RWPE2 (cell line): ENCODE results near the gene ATP10A.
A peak's percentile ranks its signal among the peaks of the same experiment; 100 is the strongest.
"Not testable (repeated sequence)": the region's sequence is repeated elsewhere in the genome, so short reads cannot be mapped to it uniquely, and the experiment has no call there.

Experiments
- ATAC-seq: fragments of 200-7000 bp; cut with Tn5 transposase; 3 replicates; pipeline ENCODE4 v1.9.1; 2021; ENCODE audit warnings: low read depth
- DNase-seq: peaks from one replicate; pipeline ENCODE4 v3.0.0-alpha.2; 2020; ENCODE audit warnings: low spot score
- H3K27ac ChIP-seq: fragments of 450-650 bp; 2 replicates; pipeline ENCODE4 v1.5.1; 2017; ENCODE audit warnings: mild to moderate bottlenecking; ENCODE audit not compliant: poor library complexity, severe bottlenecking
- H3K27me3 ChIP-seq: fragments of 250-450 bp; sonication (Bioruptor Pico); 2 replicates; pipeline ENCODE4 v1.5.1; 2021; ENCODE audit warnings: mild to moderate bottlenecking, moderate library complexity; ENCODE audit not compliant: insufficient read depth, poor library complexity, severe bottlenecking
- H3K36me3 ChIP-seq: fragments of 250-450 bp; sonication (Bioruptor Pico); 2 replicates; pipeline ENCODE4 v1.5.1; 2020; ENCODE audit warnings: low read depth, mild to moderate bottlenecking, moderate library complexity
- H3K4me1 ChIP-seq: fragments of 250-450 bp; sonication (Bioruptor Pico); 2 replicates; pipeline ENCODE4 v1.5.1; 2021; ENCODE audit warnings: mild to moderate bottlenecking, moderate library complexity; ENCODE audit not compliant: insufficient read depth, poor library complexity, severe bottlenecking
- H3K4me3 ChIP-seq: fragments of 250-450 bp; sonication (Bioruptor Pico); 2 replicates; pipeline ENCODE4 v1.5.1; 2021; ENCODE audit warnings: mild to moderate bottlenecking, moderate library complexity; ENCODE audit not compliant: severe bottlenecking
- H3K9me3 ChIP-seq: fragments of 250-450 bp; sonication (Bioruptor Pico); 2 replicates; pipeline ENCODE4 v1.5.1; 2021; ENCODE audit warnings: mild to moderate bottlenecking, moderate library complexity; ENCODE audit not compliant: severe bottlenecking
- CTCF ChIP-seq: fragments of 450-650 bp; IDR thresholded peaks from one replicate; pipeline ENCODE4 v1.5.1; 2017; ENCODE audit warnings: mild to moderate bottlenecking, moderate library complexity; ENCODE audit not compliant: poor library complexity, severe bottlenecking

The ATP10A gene

GRCh38 chr15:25883463-25884259 is 20.5 kb upstream of the ATP10A start:
- peak overlapping the region; percentile 92 for H3K27ac ChIP-seq
- peaks cover 38% of the 10 kb centered on the region for H3K4me1 ChIP-seq
- H3K36me3 ChIP-seq: no peaks in the 10 kb centered on the region
- no peaks in the 10 kb centered on the region for H3K9me3 ChIP-seq
- peak; percentile 97 for ATAC-seq
- no peak overlapping the region for H3K4me3 ChIP-seq
- no peaks in the 10 kb centered on the region for H3K27me3 ChIP-seq
- peak; percentile 80 for DNase-seq
- TF ChIP-seq CTCF: no peak

GRCh38 chr15:25882466-25882865 is 19.3 kb upstream of the ATP10A start:
- no peaks in the 10 kb centered on the region for H3K27me3 ChIP-seq
- no peak for TF ChIP-seq CTCF
- H3K27ac ChIP-seq: peak overlapping the region; percentile 92
- no peaks in the 10 kb centered on the region for H3K9me3 ChIP-seq
- peaks cover 40% of the 10 kb centered on the region for H3K4me1 ChIP-seq
- 0 out of 3 replicates have a peak, but pooled peaks have one; percentile 2 for ATAC-seq
- H3K36me3 ChIP-seq: no peaks in the 10 kb centered on the region
- DNase-seq: no peak
- no peak overlapping the region for H3K4me3 ChIP-seq

GRCh38 chr15:25880877-25881276 is 17.8 kb upstream of the ATP10A start:
- H3K4me3 ChIP-seq, DNase-seq, H3K27me3 ChIP-seq, H3K9me3 ChIP-seq, H3K36me3 ChIP-seq, ATAC-seq: not testable (repeated sequence)
- Histone ChIP-seq H3K27ac (peak overlapping the region; percentile 92), H3K4me1 (peaks cover 46% of the 10 kb centered on the region)

GRCh38 chr15:25880411-25880810 is 17.3 kb upstream of the ATP10A start:
- peaks cover 46% of the 10 kb centered on the region for H3K4me1 ChIP-seq
- no peak for TF ChIP-seq CTCF
- H3K27ac ChIP-seq: no peak overlapping the region
- H3K27me3 ChIP-seq: no peaks in the 10 kb centered on the region
- DNase-seq: no peak
- no peak for ATAC-seq
- no peak overlapping the region for H3K4me3 ChIP-seq
- no peaks in the 10 kb centered on the region for H3K9me3 ChIP-seq
- no peaks in the 10 kb centered on the region for H3K36me3 ChIP-seq

GRCh38 chr15:25879438-25879837 is 16.3 kb upstream of the ATP10A start:
- TF ChIP-seq CTCF: no peak
- DNase-seq: no peak
- Histone ChIP-seq H3K9me3 (no peaks in the 10 kb centered on the region), H3K27me3 (no peaks in the 10 kb centered on the region), H3K4me3 (no peak overlapping the region), H3K4me1 (peaks cover 39% of the 10 kb centered on the region), H3K36me3 (no peaks in the 10 kb centered on the region), H3K27ac (no peak overlapping the region)
- ATAC-seq: no peak
